Stomach (tissue), 9 donors: Measurements from ENCODE around the gene CLIP2. TPM values are rescaled to one million over a fixed set of nuclear protein-coding genes. Genes with fewer than 3 reads are reported as not detected.

Experiments
- DNase-seq, 2 donors: peaks; one replicate each; pipeline versions ENCODE4 v3.0.0 to v3.0.0-alpha.2; 2013 to 2019
- H3K27ac ChIP-seq, 5 donors: fragments of 200-600 bp in 4 of 5; sonication (generic) in 4 of 5; one replicate each; pipeline ENCODE4 v1.5.1; 2013 to 2019; ENCODE audit warnings: mild to moderate bottlenecking in 1 of 5, moderate library complexity in 1 of 5
- H3K27me3 ChIP-seq, 3 donors: fragments of 200-600 bp; sonication (generic); one replicate each; pipeline ENCODE4 v1.5.1; 2017 to 2019; ENCODE audit warnings: mixed run types in 1 of 3
- H3K36me3 ChIP-seq, 4 donors: fragments of 200-600 bp; sonication (generic); 1 replicate in 3 of 4; 2 replicates in 1 of 4; pipeline ENCODE4 v1.5.1; 2016 to 2019
- H3K4me1 ChIP-seq, 4 donors: fragments of 200-600 bp; sonication (generic); one replicate each; pipeline ENCODE4 v1.5.1; 2016 to 2019
- H3K4me3 ChIP-seq, 4 donors: fragments of 200-600 bp; sonication (generic) in 3 of 4; one replicate each; pipeline ENCODE4 v1.5.1; 2016 to 2019; ENCODE audit warnings: mild to moderate bottlenecking in 1 of 4
- H3K9me3 ChIP-seq, 4 donors: fragments of 200-600 bp; sonication (generic); one replicate each; pipeline ENCODE4 v1.5.1; 2016 to 2019
- EP300 ChIP-seq: sonication (generic); formaldehyde crosslinking; IDR thresholded peaks from one replicate; pipeline ENCODE4 v1.6.1; 2017; ENCODE audit warnings: antibody characterized with exemption
- POLR2A ChIP-seq, 4 donors: fragments of 450-650 bp; IDR thresholded peaks; one replicate each; pipeline ENCODE4 v1.6.1; 2016; ENCODE audit warnings: antibody characterized with exemption in 4 of 4, control low read depth in 2 of 4, mild to moderate bottlenecking in 1 of 4, moderate library complexity in 1 of 4
- POLR2AphosphoS5 ChIP-seq, 3 donors: sonication (generic); formaldehyde crosslinking; IDR thresholded peaks; one replicate each; pipeline ENCODE4 v1.6.1; 2016; ENCODE audit warnings: antibody characterized with exemption in 3 of 3
- WGBS, 5 donors: extraction: QIAGEN DNeasy Blood & Tissue Kit in 3 of 5; methylation state at CpG; one replicate each; pipeline versions ENCODE4 v1.1.5 to v1.1.7; 2013 to 2018; 5-methylcytosine and 5-hydroxymethylcytosine counted together
- intact Hi-C: fragments of 100-400 bp; cut with DNase I; formaldehyde crosslinking; loops from one replicate; pipeline ENCODE4 v1.15.1; 2023; ENCODE audit warnings: low total_unique reads
- polyA plus RNA-seq, 3 donors: library from polyadenylated mRNA; stranded (reverse); fragments of 200-250 nt; gene quantifications; one replicate each; pipeline ENCODE4 v1.2.3, GENCODE V29; 2013
- total RNA-seq, 5 donors: library from RNA; depleted of rRNA; stranded (reverse); fragments of >200 nt; gene quantifications; one replicate each; pipeline versions ENCODE4 v1.1.0 to v1.2.3, GENCODE V29; 2014 to 2016
- TF ChIP-seq, protein P1 (sequence below), 7 experiments: fragments of 450-650 bp in 4 of 7; fragments of 200-600 bp in 3 of 7; sonication (generic) in 3 of 7; IDR thresholded peaks; one replicate each; pipeline ENCODE4 v1.5.1; 2016 to 2019; ENCODE audit warnings: antibody characterized with exemption in 7 of 7, control low read depth in 2 of 7, mild to moderate bottlenecking in 1 of 7
- donor health status: healthy with polysubstance abuse.
- donor health status: Bipolar disorder and iron deficiency.
- donor health status: healthy.

The CLIP2 gene
- total and polyA plus RNA-seq, 8 donors = 4.5 to 485 (median 23.9) TPM

DNA sequence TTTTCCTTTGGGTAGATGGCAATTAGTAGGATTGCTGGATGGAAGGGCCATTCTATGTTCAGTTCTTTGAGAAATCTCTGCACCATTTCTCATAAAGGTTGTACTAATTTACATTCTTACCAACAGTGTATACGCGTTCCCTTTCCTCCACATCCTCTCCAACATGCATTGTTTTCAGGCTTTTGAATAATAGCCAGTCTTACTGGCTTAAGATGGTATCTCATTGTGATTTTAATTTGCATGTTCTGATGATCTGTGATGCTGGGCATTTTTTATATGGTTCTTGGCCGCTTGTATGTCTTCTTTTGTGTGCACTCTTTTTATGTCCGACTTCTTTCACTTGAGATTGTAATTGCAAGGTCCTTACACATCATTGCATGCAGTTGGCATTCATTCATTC is 11.7 kb downstream of the CLIP2 start:
- Histone ChIP-seq H3K27ac (no peak overlapping the region), H3K4me1 (peaks cover under 1 to 32% (median 20%) of the 10 kb centered on the region in 4 donors), H3K9me3 (no peaks in the 10 kb centered on the region), H3K4me3 (no peak overlapping the region), H3K27me3 (no peaks in the 10 kb centered on the region), H3K36me3 (peaks cover 0 to 7% (median 0%) of the 10 kb centered on the region in 4 donors)
- TF ChIP-seq, protein P1, sequence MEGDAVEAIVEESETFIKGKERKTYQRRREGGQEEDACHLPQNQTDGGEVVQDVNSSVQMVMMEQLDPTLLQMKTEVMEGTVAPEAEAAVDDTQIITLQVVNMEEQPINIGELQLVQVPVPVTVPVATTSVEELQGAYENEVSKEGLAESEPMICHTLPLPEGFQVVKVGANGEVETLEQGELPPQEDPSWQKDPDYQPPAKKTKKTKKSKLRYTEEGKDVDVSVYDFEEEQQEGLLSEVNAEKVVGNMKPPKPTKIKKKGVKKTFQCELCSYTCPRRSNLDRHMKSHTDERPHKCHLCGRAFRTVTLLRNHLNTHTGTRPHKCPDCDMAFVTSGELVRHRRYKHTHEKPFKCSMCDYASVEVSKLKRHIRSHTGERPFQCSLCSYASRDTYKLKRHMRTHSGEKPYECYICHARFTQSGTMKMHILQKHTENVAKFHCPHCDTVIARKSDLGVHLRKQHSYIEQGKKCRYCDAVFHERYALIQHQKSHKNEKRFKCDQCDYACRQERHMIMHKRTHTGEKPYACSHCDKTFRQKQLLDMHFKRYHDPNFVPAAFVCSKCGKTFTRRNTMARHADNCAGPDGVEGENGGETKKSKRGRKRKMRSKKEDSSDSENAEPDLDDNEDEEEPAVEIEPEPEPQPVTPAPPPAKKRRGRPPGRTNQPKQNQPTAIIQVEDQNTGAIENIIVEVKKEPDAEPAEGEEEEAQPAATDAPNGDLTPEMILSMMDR (IDR thresholded peaks at IDR 0.05) = no peak
- TF ChIP-seq POLR2AphosphoS5 (IDR thresholded peaks at IDR 0.05) = no peak
- no peak for TF ChIP-seq EP300
- TF ChIP-seq POLR2A (IDR thresholded peaks at IDR 0.05) = no peak
- WGBS, 5 donors = 80 to 94% (median 89%) methylated on average over 4 of the region's 4 CpGs
- intact Hi-C loops = no loop called here
- no peak for DNase-seq

DNA sequence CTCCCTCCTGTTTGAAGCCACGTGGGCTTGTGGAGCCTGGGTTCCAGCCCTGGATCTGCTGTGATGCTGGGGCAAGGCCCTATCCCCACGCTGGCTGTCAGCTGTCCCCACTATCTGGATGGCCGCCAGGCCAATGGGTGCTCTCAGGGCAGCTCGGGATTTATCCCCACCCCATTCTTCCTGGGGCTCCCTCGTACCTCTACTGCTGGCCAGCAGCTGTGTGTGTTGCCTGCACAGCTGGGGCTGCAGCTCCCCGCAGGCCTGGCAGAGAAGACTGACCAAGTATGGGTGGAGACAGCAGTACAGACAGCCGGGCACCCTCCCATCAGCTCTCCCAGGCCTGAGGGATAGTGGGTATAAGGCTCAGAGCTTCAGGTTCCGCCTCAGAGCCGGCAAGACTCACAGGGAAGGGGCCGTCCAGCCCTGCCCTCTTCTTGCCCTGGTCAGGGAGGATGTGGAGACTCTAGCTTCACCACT is 13.6 kb downstream of the CLIP2 start:
- intact Hi-C loops = no loop called here
- no peaks in the 10 kb centered on the region for H3K27me3 ChIP-seq
- H3K27ac ChIP-seq = peak overlapping the region in 2 of 5 donors; percentile 10
- DNase-seq = no peak
- no peaks in the 10 kb centered on the region for H3K36me3 ChIP-seq
- no peaks in the 10 kb centered on the region for H3K9me3 ChIP-seq
- no peak overlapping the region for H3K4me3 ChIP-seq
- no peak for TF ChIP-seq POLR2AphosphoS5 (IDR thresholded peaks at IDR 0.05)
- TF ChIP-seq, protein P1 (IDR thresholded peaks at IDR 0.05) = no peak
- 33 to 60% (median 45%) methylated on average over 7 to 10 of the region's 10 CpGs for WGBS, 5 donors
- peaks cover 19 to 51% (median 37%) of the 10 kb centered on the region in 4 donors for H3K4me1 ChIP-seq

DNA sequence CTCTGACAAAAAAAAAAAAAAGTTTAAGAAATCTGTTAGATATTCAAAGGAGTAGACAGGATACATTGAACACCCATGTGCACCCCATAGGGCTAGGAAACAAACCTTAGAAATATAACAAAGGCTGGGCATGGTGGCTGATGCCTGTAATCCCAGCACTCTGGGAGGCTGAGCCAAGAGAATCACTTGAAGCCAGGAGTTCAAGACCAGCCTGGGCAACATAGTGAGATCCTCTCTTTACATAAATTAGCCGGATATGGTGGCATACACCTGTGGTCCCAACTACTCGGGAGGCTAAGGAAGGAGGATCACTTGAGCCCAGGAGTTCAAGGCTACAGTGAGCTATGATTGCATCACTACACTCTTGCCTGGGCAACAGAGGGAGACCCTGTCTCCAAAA is 15.3 kb downstream of the CLIP2 start:
- WGBS, 5 donors = 88 to 100% (median 94%) methylated on average over 2 of the region's 2 CpGs
- Histone ChIP-seq H3K9me3 (no peaks in the 10 kb centered on the region), H3K4me3 (no peak overlapping the region), H3K36me3 (no peaks in the 10 kb centered on the region), H3K4me1 (peaks cover 20 to 46% (median 33%) of the 10 kb centered on the region in 4 donors), H3K27ac (no peak overlapping the region), H3K27me3 (no peaks in the 10 kb centered on the region)
- intact Hi-C loops = no loop called here
- no peak for TF ChIP-seq POLR2AphosphoS5 (IDR thresholded peaks at IDR 0.05)
- TF ChIP-seq, protein P1 (IDR thresholded peaks at IDR 0.05) = no peak
- TF ChIP-seq EP300 = no peak
- TF ChIP-seq POLR2A (IDR thresholded peaks at IDR 0.05) = no peak
- no peak for DNase-seq

DNA sequence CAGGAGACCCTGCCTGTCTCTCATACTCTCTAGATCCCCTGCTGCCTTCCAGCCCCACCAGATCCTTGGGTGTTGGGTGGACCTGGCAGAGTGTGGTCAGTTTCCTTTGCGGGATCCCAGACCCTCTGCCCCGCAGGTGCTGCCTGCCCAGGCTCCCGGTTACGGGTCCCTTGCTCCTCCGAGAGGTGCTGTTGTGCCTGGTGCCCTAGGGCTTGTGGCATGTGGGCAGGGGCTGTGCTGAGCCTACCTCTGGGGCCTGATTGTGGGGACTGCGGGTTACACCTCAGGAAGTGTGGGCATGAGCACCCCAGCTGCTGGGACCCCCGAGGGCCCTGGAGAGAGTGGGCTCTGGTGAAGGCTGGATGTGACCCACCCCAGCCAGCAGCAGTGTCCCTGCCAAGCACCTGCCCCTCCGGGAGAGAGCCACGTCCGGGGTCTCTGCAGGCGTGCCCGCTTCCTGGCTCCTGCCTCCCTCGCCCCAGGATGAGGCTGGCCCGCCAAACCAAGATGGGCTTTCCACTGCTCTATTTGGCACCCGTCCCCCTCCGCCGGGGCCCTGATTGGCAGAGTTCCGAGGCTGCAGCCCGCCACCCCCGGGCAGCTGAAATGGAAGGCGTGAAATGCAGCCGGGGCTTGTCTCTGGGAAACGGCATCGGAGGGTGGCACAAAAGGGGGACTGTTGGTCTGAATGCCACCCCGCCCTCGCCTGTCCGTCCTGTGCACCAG is 17.0 kb downstream of the CLIP2 start:
- H3K4me1 ChIP-seq = peaks cover 20 to 57% (median 33%) of the 10 kb centered on the region in 4 donors
- peak overlapping the region; percentile 8 to 33 (median 22) for H3K4me3 ChIP-seq
- no peaks in the 10 kb centered on the region for H3K36me3 ChIP-seq
- WGBS, 5 donors = 54 to 68% (median 59%) methylated on average over 17 to 27 of the region's 27 CpGs
- H3K9me3 ChIP-seq = no peaks in the 10 kb centered on the region
- peak overlapping the region in 2 of 5 donors; percentile 74 for H3K27ac ChIP-seq
- TF ChIP-seq POLR2A (IDR thresholded peaks at IDR 0.05) = no peak
- TF ChIP-seq EP300 = no peak
- no peak for TF ChIP-seq POLR2AphosphoS5 (IDR thresholded peaks at IDR 0.05)
- TF ChIP-seq, protein P1 (IDR thresholded peaks at IDR 0.05) = no peak
- intact Hi-C loops = no loop called here
- DNase-seq = peak in 1 of 2 donors; percentile 35
- H3K27me3 ChIP-seq = no peaks in the 10 kb centered on the region
